IMR-90 (cell line): ENCODE results near the gene CLTCL1. TPM values are rescaled to one million over a fixed set of nuclear protein-coding genes. Genes with fewer than 3 reads are reported as not detected.

ENCODE experiments used
- ATAC-seq: fragments of 200-7000 bp; cut with Tn5 transposase; 2 replicates; pipeline ENCODE4 v1.9.1; 2020; ENCODE audit warnings: low read depth, mild to moderate bottlenecking, moderate library complexity
- BruUV-seq: library from RNA; stranded (reverse); fragments of 400-500 nt; replicated peaks from 2 replicates; lab custom pipeline; 2021; lab: Mats Ljungman, UMichigan
- CTCF ChIA-PET: fragments of 300-600 bp; formaldehyde crosslinking; extraction: SDS; loops from one replicate; lab custom pipeline; 2021; ENCODE audit warnings: antibody characterized with exemption; lab: Yijun Ruan, JAX
- POLR2A ChIA-PET: fragments of 300-600 bp; sonication (Branson Sonifier 250); formaldehyde crosslinking; loops from one replicate; lab custom pipeline; 2022; ENCODE audit warnings: antibody characterized with exemption; ENCODE audit not compliant: unreplicated experiment; lab: Charles Lee
- DNase-seq: peaks from one replicate; pipeline ENCODE4 v3.0.0; 2013
- H2AFZ ChIP-seq: replicated peaks from 2 replicates; pipeline ENCODE3; 2013; ENCODE audit warnings: low read length, mild to moderate bottlenecking; ENCODE audit not compliant: poor library complexity
- H2AK5ac ChIP-seq: 2 replicates; pipeline ENCODE4 v1.6.1; 2013; ENCODE audit warnings: low read depth, low read length, inconsistent platforms
- H2AK9ac ChIP-seq: replicated peaks from 2 replicates; pipeline ENCODE3; 2013; ENCODE audit warnings: mild to moderate bottlenecking, low read depth, low read length, moderate library complexity; ENCODE audit not compliant: poor library complexity
- H2BK120ac ChIP-seq: 2 replicates; pipeline ENCODE4 v1.6.1; 2013; ENCODE audit warnings: low read depth, low read length, inconsistent platforms
- H2BK15ac ChIP-seq: 3 replicates; pipeline ENCODE4 v1.6.1; 2013; ENCODE audit warnings: low read depth, low read length, inconsistent platforms
- H2BK20ac ChIP-seq: 2 replicates; pipeline ENCODE4 v1.6.1; 2013; ENCODE audit warnings: low read depth, mild to moderate bottlenecking, inconsistent platforms, low read length, moderate library complexity
- H2BK5ac ChIP-seq: 2 replicates; pipeline ENCODE4 v1.6.1; 2013; ENCODE audit warnings: mild to moderate bottlenecking, low read depth, low read length, inconsistent platforms; ENCODE audit not compliant: poor library complexity, severe bottlenecking
- H3K14ac ChIP-seq: replicated peaks from 2 replicates; pipeline ENCODE4 v1.6.1; 2013; ENCODE audit warnings: low read depth, low read length, inconsistent platforms
- H3K18ac ChIP-seq: 2 replicates; pipeline ENCODE4 v1.6.1; 2013; ENCODE audit warnings: low read depth, low read length, control low read depth
- H3K23ac ChIP-seq: 2 replicates; pipeline ENCODE4 v1.6.1; 2013; ENCODE audit warnings: low read depth, low read length, inconsistent platforms
- H3K27ac ChIP-seq: 2 replicates; pipeline ENCODE4 v1.5.1; 2013; ENCODE audit warnings: mild to moderate bottlenecking, control low read depth, low read length; ENCODE audit not compliant: insufficient read depth
- H3K27me3 ChIP-seq: 2 replicates; pipeline ENCODE4 v1.6.1; 2013; ENCODE audit warnings: low read length; ENCODE audit not compliant: control insufficient read depth, insufficient read depth
- H3K36me3 ChIP-seq: 2 replicates; pipeline ENCODE4 v1.6.1; 2013; ENCODE audit warnings: low read length, mixed read lengths; ENCODE audit not compliant: control insufficient read depth, insufficient read depth
- H3K4ac ChIP-seq: 2 replicates; pipeline ENCODE4 v1.6.1; 2013; ENCODE audit warnings: low read depth, low read length, inconsistent platforms
- H3K4me1 ChIP-seq: 2 replicates; pipeline ENCODE4 v1.6.1; 2013; ENCODE audit warnings: low read length, mixed read lengths; ENCODE audit not compliant: control insufficient read depth, insufficient read depth
- H3K4me2 ChIP-seq: 2 replicates; pipeline ENCODE4 v1.6.1; 2013; ENCODE audit warnings: low read depth, mild to moderate bottlenecking, control low read depth, low read length, moderate library complexity
- H3K4me3 ChIP-seq: 2 replicates; pipeline ENCODE4 v1.5.1; 2013; ENCODE audit warnings: low read depth, mild to moderate bottlenecking, control low read depth, low read length, moderate library complexity; ENCODE audit not compliant: insufficient read depth
- H3K56ac ChIP-seq: 2 replicates; pipeline ENCODE4 v1.6.1; 2013; ENCODE audit warnings: low read length, inconsistent platforms; ENCODE audit not compliant: insufficient read depth; ENCODE audit errors: extremely low read depth
- H3K79me1 ChIP-seq, 2 experiments: 2 replicates each; pipeline ENCODE4 v1.6.1; 2013; ENCODE audit warnings: low read length in 2 of 2, inconsistent platforms in 1 of 2, low read depth in 1 of 2
- H3K9ac ChIP-seq: 2 replicates; pipeline ENCODE4 v1.6.1; 2013; ENCODE audit warnings: low read depth, low read length, control low read depth
- H3K9me1 ChIP-seq: 2 replicates; pipeline ENCODE4 v1.6.1; 2013; ENCODE audit warnings: low read length, inconsistent platforms; ENCODE audit not compliant: insufficient read depth
- H3K9me3 ChIP-seq: 2 replicates; pipeline ENCODE4 v1.6.1; 2013; ENCODE audit warnings: low read length; ENCODE audit not compliant: control insufficient read depth, insufficient read depth
- H4K20me1 ChIP-seq: 2 replicates; pipeline ENCODE4 v1.6.1; 2013; ENCODE audit warnings: low read length, inconsistent platforms; ENCODE audit not compliant: insufficient read depth
- H4K5ac ChIP-seq: 2 replicates; pipeline ENCODE4 v1.6.1; 2013; ENCODE audit warnings: mild to moderate bottlenecking, low read depth, low read length, control low read depth
- H4K8ac ChIP-seq, 2 experiments: 2 replicates each; pipeline ENCODE4 v1.6.1; 2013; ENCODE audit warnings: low read depth in 2 of 2, low read length in 2 of 2, control low read depth in 1 of 2, inconsistent platforms in 1 of 2
- H4K91ac ChIP-seq: 2 replicates; pipeline ENCODE4 v1.6.1; 2013; ENCODE audit warnings: low read depth, low read length, inconsistent platforms; ENCODE audit not compliant: insufficient read depth
- BHLHE40 ChIP-seq: fragments of 150-350 bp; IDR thresholded peaks from 2 replicates; pipeline ENCODE4 v1.6.1; 2016; ENCODE audit warnings: mild to moderate bottlenecking, low read depth, low read length
- CEBPB ChIP-seq: IDR thresholded peaks from 2 replicates; pipeline ENCODE4 v1.6.1; 2012; ENCODE audit warnings: low read depth, low read length, improper control_type of control experiment
- CHD1 ChIP-seq: IDR thresholded peaks from 2 replicates; pipeline ENCODE4 v1.6.1; 2012; ENCODE audit warnings: low read depth, low read length, improper control_type of control experiment
- ELK1 ChIP-seq: fragments of 150-350 bp; IDR thresholded peaks from 2 replicates; pipeline ENCODE4 v1.6.1; 2016; ENCODE audit warnings: low read depth, mild to moderate bottlenecking, low read length, moderate library complexity, borderline replicate concordance
- FOS ChIP-seq: fragments of 150-350 bp; IDR thresholded peaks from 2 replicates; pipeline ENCODE4 v1.6.1; 2016; ENCODE audit warnings: low read depth, low read length
- MAZ ChIP-seq: IDR thresholded peaks from 2 replicates; pipeline ENCODE4 v1.6.1; 2012; ENCODE audit warnings: low read depth, mild to moderate bottlenecking, low read length, improper control_type of control experiment, moderate library complexity, borderline replicate concordance
- MXI1 ChIP-seq: IDR thresholded peaks from 2 replicates; pipeline ENCODE4 v1.6.1; 2012; ENCODE audit warnings: low read depth, mild to moderate bottlenecking, low read length, moderate library complexity, borderline replicate concordance
- POLR2A ChIP-seq: IDR thresholded peaks from 2 replicates; pipeline ENCODE4 v1.6.1; 2012; ENCODE audit warnings: mild to moderate bottlenecking, low read depth, low read length
- RAD21 ChIP-seq: IDR thresholded peaks from 2 replicates; pipeline ENCODE4 v1.6.1; 2012; ENCODE audit warnings: low read length, improper control_type of control experiment
- RCOR1 ChIP-seq: IDR thresholded peaks from 2 replicates; pipeline ENCODE4 v1.6.1; 2012; ENCODE audit warnings: mild to moderate bottlenecking, low read length, improper control_type of control experiment; ENCODE audit not compliant: insufficient replicate concordance
- RFX5 ChIP-seq: IDR thresholded peaks from 2 replicates; pipeline ENCODE4 v1.8.0; 2012; ENCODE audit warnings: low read depth, mild to moderate bottlenecking, low read length, moderate library complexity
- SMC3 ChIP-seq: fragments of 150-350 bp; IDR thresholded peaks from 2 replicates; pipeline ENCODE4 v1.6.1; 2016; ENCODE audit warnings: low read depth, mild to moderate bottlenecking, antibody characterized with exemption, low read length, moderate library complexity
- dilution Hi-C: fragments of 300-500 bp; cut with HindIII; formaldehyde crosslinking; loops from one replicate; pipeline ENCODE4 v1.14.3; 2018; ENCODE audit warnings: low sequenced_read_pairs; ENCODE audit not compliant: unreplicated experiment
- in situ Hi-C: fragments of 300-500 bp; cut with MboI; formaldehyde crosslinking; loops from 3 replicates; pipeline ENCODE4 v1.14.3; 2019; ENCODE audit warnings: low sequenced_read_pairs, inconsistent platforms, mixed read lengths
- intact Hi-C: fragments of 100-400 bp; cut with micrococcal nuclease; formaldehyde crosslinking; loops from 2 replicates; pipeline ENCODE4 v1.10.0; 2022
- polyA plus RNA-seq, 3 experiments: library from polyadenylated mRNA; depleted of rRNA; stranded (reverse); fragments of >200 nt; gene quantifications; 2 replicates each; pipeline ENCODE4 v1.2.3, GENCODE V29; 2012; ENCODE audit warnings: low replicate concordance in 1 of 3
- total RNA-seq: library from RNA; depleted of rRNA; stranded (reverse); fragments of >200 nt; gene quantifications from 2 replicates; pipeline ENCODE4 v1.2.3, GENCODE V29; 2012
- TF ChIP-seq, protein P1 (sequence below): conservative IDR thresholded peaks from 2 replicates; pipeline ENCODE4 v1.5.1; 2012; ENCODE audit warnings: mild to moderate bottlenecking, low read depth, low read length, improper control_type of control experiment

The CLTCL1 gene
- total and polyA plus RNA-seq, 2 of the 4 experiments (the other 2 are of a cell fraction) = 6.2 to 8.1 TPM

- Histone ChIP-seq H2AFZ (no peak overlapping the region), H4K5ac (no peak overlapping the region), H4K91ac (no peak overlapping the region), H3K36me3 (peaks cover 29% of the 10 kb centered on the region), H3K4ac (no peak overlapping the region), H3K18ac (no peak overlapping the region), H3K23ac (no peak overlapping the region), H3K9me1 (peaks cover 7% of the 10 kb centered on the region; the same call in 1 of the 2 replicates), H4K20me1 (no peaks in the 10 kb centered on the region), H3K4me1 (no peaks in the 10 kb centered on the region), H2AK5ac (no peak overlapping the region), H2BK120ac (no peak overlapping the region), H3K4me2 (no peak overlapping the region), H3K14ac (no peak overlapping the region), H4K8ac (no peak overlapping the region), H2BK20ac (no peak overlapping the region), H3K9ac (no peak overlapping the region), H3K27ac (no peak overlapping the region), H2BK5ac (no peak overlapping the region), H2AK9ac (no peak overlapping the region), H3K9me3 (no peaks in the 10 kb centered on the region), H3K56ac (no peak overlapping the region), H3K4me3 (no peak overlapping the region), H2BK15ac (no peak overlapping the region), H3K79me1 (no peaks in the 10 kb centered on the region), H3K27me3 (no peaks in the 10 kb centered on the region)
- ATAC-seq (no peak), DNase-seq (no peak)
- in situ Hi-C loops (no loop called here), intact Hi-C loops (no loop called here), dilution Hi-C loops (no loop called here)
- ChIA-PET CTCF (no interaction called here), POLR2A (no interaction called here)
- TF ChIP-seq RFX5 (no peak), RAD21 (no peak), SMC3 (no peak), CHD1 (no peak), BHLHE40 (no peak), ELK1 (no peak), MXI1 (no peak), RCOR1 (no peak), POLR2A (no peak), FOS (no peak), MAZ (no peak), CEBPB (no peak)
- TF ChIP-seq, protein P1, sequence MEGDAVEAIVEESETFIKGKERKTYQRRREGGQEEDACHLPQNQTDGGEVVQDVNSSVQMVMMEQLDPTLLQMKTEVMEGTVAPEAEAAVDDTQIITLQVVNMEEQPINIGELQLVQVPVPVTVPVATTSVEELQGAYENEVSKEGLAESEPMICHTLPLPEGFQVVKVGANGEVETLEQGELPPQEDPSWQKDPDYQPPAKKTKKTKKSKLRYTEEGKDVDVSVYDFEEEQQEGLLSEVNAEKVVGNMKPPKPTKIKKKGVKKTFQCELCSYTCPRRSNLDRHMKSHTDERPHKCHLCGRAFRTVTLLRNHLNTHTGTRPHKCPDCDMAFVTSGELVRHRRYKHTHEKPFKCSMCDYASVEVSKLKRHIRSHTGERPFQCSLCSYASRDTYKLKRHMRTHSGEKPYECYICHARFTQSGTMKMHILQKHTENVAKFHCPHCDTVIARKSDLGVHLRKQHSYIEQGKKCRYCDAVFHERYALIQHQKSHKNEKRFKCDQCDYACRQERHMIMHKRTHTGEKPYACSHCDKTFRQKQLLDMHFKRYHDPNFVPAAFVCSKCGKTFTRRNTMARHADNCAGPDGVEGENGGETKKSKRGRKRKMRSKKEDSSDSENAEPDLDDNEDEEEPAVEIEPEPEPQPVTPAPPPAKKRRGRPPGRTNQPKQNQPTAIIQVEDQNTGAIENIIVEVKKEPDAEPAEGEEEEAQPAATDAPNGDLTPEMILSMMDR = no peak
- no TSS peak for BruUV-seq
These were observed 65.1 kb downstream of the CLTCL1 start for GRCh38 chr22:19226428-19226827.
